ENCODE results near the gene POLL.

GRCh38 chr10:101631821-101632475, 43.9 kb upstream of the POLL start:
- no peak for TF ChIP-seq CTCF (conservative IDR thresholded peaks at IDR 0.05 in 1 of 2, IDR thresholded peaks at IDR 0.05 in 1 of 2; ENCODE audit: low read depth in 1 of 2, low read length in 2 of 2)
- no peak for TF ChIP-seq EZH2 (IDR thresholded peaks at IDR 0.05; ENCODE audit: low read length, missing control alignments)
